AG04450 (cell line): Measurements from ENCODE around the gene SOX18. TPM values are rescaled to one million over a fixed set of nuclear protein-coding genes. Genes with fewer than 3 reads are reported as not detected.

Source experiments
- CTCF ChIA-PET: fragments of 300-600, 350-600 bp; formaldehyde crosslinking; extraction: SDS; loops from one replicate; lab custom pipeline; 2022; ENCODE audit warnings: antibody characterized with exemption, inconsistent platforms; lab: Charles Lee
- POLR2A ChIA-PET: fragments of 350-600 bp; formaldehyde crosslinking; extraction: SDS; loops from one replicate; lab custom pipeline; 2021; ENCODE audit warnings: antibody characterized with exemption, inconsistent platforms; lab: Yijun Ruan, JAX
- DNase-seq: peaks from one replicate; pipeline ENCODE4 v3.0.0-alpha.2; 2011; ENCODE audit warnings: low read depth, low spot score
- H3K27ac ChIP-seq: one replicate; pipeline ENCODE4 v1.5.1; 2012; ENCODE audit warnings: low read depth, low read length, control low read depth
- H3K27me3 ChIP-seq: one replicate; pipeline ENCODE4 v1.6.0; 2012; ENCODE audit warnings: low read length; ENCODE audit not compliant: control insufficient read depth, insufficient read depth
- H3K4me3 ChIP-seq: 2 replicates; pipeline ENCODE4 v1.5.1; 2011; ENCODE audit warnings: mild to moderate bottlenecking, low read depth, low read length, control low read depth
- H3K9me3 ChIP-seq: 2 replicates; pipeline ENCODE4 v1.5.1; 2012; ENCODE audit warnings: low read length; ENCODE audit not compliant: control insufficient read depth, insufficient read depth
- CTCF ChIP-seq: IDR thresholded peaks from 2 replicates; pipeline ENCODE4 v1.5.1; 2011; ENCODE audit warnings: low read depth, low read length, control low read depth, inconsistent platforms
- polyA plus RNA-seq: library from polyadenylated mRNA; depleted of rRNA; stranded (reverse); fragments of >200 nt; gene quantifications from 2 replicates; pipeline ENCODE4 v1.2.3, GENCODE V29; 2011; rRNA removed
- small RNA-seq: library from RNA; depleted of rRNA; stranded (forward); fragments of <200 nt; gene quantifications from one replicate; pipeline ENCODE3, GENCODE V24; 2012; ENCODE audit warnings: low read depth; ENCODE audit not compliant: insufficient read length

The SOX18 gene
- polyA plus RNA-seq, 1 experiment: not detected

GRCh38 chr20:64005394-64005793 is 44.0 kb downstream of the SOX18 start:
- ChIA-PET POLR2A (no interaction called here), CTCF (interaction anchor here (1.6 kb wide), 1 partner anchor 25 kb away, joined by 3 read pairs; no protein-coding TSS in a partner anchor)
- Histone ChIP-seq H3K4me3 (no peak overlapping the region), H3K9me3 (peaks cover 10% of the 10 kb centered on the region), H3K27me3 (no peaks in the 10 kb centered on the region), H3K27ac (no peak overlapping the region)
- no peak for DNase-seq
- no peak for TF ChIP-seq CTCF

- no peak for TF ChIP-seq CTCF
- peaks cover 10% of the 10 kb centered on the region for H3K9me3 ChIP-seq
- ChIA-PET POLR2A (no interaction called here), CTCF (interaction anchor here (1.6 kb wide), 1 partner anchor 24 kb away, joined by 3 read pairs; no protein-coding TSS in a partner anchor)
- no peak overlapping the region for H3K4me3 ChIP-seq
- H3K27me3 ChIP-seq: no peaks in the 10 kb centered on the region
- H3K27ac ChIP-seq: no peak overlapping the region
- no peak for DNase-seq
These were observed 45.3 kb downstream of the SOX18 start for GRCh38 chr20:64003960-64004725.

GRCh38 chr20:64001607-64002011 is 47.8 kb downstream of the SOX18 start:
- POLR2A ChIA-PET: no interaction called here
- Histone ChIP-seq H3K27ac (no peak overlapping the region), H3K27me3 (no peaks in the 10 kb centered on the region), H3K9me3 (no peaks in the 10 kb centered on the region), H3K4me3 (no peak overlapping the region)
- CTCF ChIA-PET: no interaction called here
- TF ChIP-seq CTCF: no peak
- no peak for DNase-seq

GRCh38 chr20:64000906-64001305 is 48.5 kb downstream of the SOX18 start:
- H3K27me3 ChIP-seq: no peaks in the 10 kb centered on the region
- ChIA-PET CTCF (no interaction called here), POLR2A (no interaction called here)
- no peak overlapping the region for H3K27ac ChIP-seq
- H3K9me3 ChIP-seq: no peaks in the 10 kb centered on the region
- no peak for DNase-seq
- no peak overlapping the region for H3K4me3 ChIP-seq
- no peak for TF ChIP-seq CTCF

Small RNA genes lying within 50 kb of the gene (small RNA-seq; reads per million reads assigned to genes)
- gene AL355803.1 (not detected), gene MIR6813 (not detected)

Other genes with a start within 250 kb of the SOX18 start
- gene ZBTB46, start 218.4 kb downstream of the SOX18 start, polyA plus RNA-seq: 2.0 and 2.8 TPM in 2 replicates
- not detected in 2 replicates for gene ABHD16B, start 188.1 kb downstream of the SOX18 start, polyA plus RNA-seq
- gene TPD52L2, start 184.4 kb downstream of the SOX18 start, polyA plus RNA-seq: 202 and 219 TPM in 2 replicates
- gene DNAJC5, start 154.5 kb downstream of the SOX18 start, polyA plus RNA-seq: 36.7 and 40.9 TPM in 2 replicates
- 18.0 and 22.3 TPM in 2 replicates for gene UCKL1, start 93.2 kb downstream of the SOX18 start, polyA plus RNA-seq
- gene ZNF512B, start 79.7 kb downstream of the SOX18 start, polyA plus RNA-seq: 4.0 and 6.0 TPM in 2 replicates
- gene SAMD10, start 70.0 kb downstream of the SOX18 start, polyA plus RNA-seq: 1.3 and 1.8 TPM in 2 replicates
- gene PRPF6, start 68.5 kb downstream of the SOX18 start, polyA plus RNA-seq: 38.5 and 47.5 TPM in 2 replicates
- 0.01 and 0.07 TPM in 2 replicates for gene C20orf204, start 13.5 kb downstream of the SOX18 start, polyA plus RNA-seq
- 12.8 and 18.0 TPM in 2 replicates for gene TCEA2, start 13.6 kb upstream of the SOX18 start, polyA plus RNA-seq
- 7.5 and 9.3 TPM in 2 replicates for gene RGS19, start 29.9 kb upstream of the SOX18 start, polyA plus RNA-seq
- gene OPRL1, start 30.4 kb upstream of the SOX18 start, polyA plus RNA-seq: 0.86 and 1.1 TPM in 2 replicates
- gene LKAAEAR1, start 34.8 kb upstream of the SOX18 start, polyA plus RNA-seq: not detected in 2 replicates
- not detected in 2 replicates for gene NPBWR2, start 57.9 kb upstream of the SOX18 start, polyA plus RNA-seq
- gene MYT1, start 114.8 kb upstream of the SOX18 start, polyA plus RNA-seq: not detected in 2 replicates
- gene PCMTD2, start 206.1 kb upstream of the SOX18 start, polyA plus RNA-seq: 32.4 and 42.7 TPM in 2 replicates